ENCODE results near the gene GALNT6. TPM values are rescaled to one million over a fixed set of nuclear protein-coding genes. Genes with fewer than 3 reads are reported as not detected.

The GALNT6 gene
- total and polyA plus RNA-seq, 2 of the 13 experiments (the other 11 are each of a cell fraction or from before 2014, with no cell fraction given), result 1.0 to 1.1 TPM

DNA sequence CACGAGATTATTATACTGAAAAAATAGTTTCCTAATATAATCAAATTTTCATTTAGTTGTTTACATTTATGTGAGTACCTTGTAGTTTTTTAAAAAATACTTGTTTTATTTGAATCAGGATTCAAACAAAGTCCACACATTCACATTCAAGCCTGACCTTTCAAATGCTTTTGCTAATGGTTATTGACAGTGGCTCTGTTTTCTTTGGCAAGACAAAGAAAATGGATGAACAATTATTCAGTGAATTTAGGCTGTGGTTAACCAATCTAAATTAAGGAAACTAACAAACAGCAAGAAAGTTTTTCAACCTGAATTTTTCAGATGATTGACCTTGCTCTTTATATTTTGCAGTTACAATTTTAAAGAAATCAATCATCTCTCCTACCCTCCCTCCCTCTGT, 43.1 kb upstream of the GALNT6 start:
- CTCF ChIA-PET (ENCODE audit: low intra/inter-chr PET ratio, low total read pairs), result no interaction called here
- in situ Hi-C loops (cut with HindIII; ENCODE audit: extremely low pct_ligation_motif_present, low pct_unique_long_range_greater_than_20kb), result no loop called here
- no peak for ATAC-seq
- intact Hi-C loops (cut with micrococcal nuclease; ENCODE audit: unreplicated experiment), result no loop called here
- no peaks in the 10 kb centered on the region for H3K9me3 ChIP-seq (ENCODE audit: low read length)
- BruUV-seq (replicated peaks), result no TSS peak
- DNase-seq (ENCODE audit: low spot score), result no peak
- no peak overlapping the region for H3K9ac ChIP-seq (ENCODE audit: insufficient read depth, low read depth, low read length)
- no peak overlapping the region for H3K27ac ChIP-seq (ENCODE audit: extremely low read length, insufficient read depth, low read length)
- no peak for FAIRE-seq
- 4% methylated on average over 1 of the region's 1 CpG for WGBS (ENCODE audit: low lambda C conversion rate)
- H3K79me2 ChIP-seq (ENCODE audit: insufficient read depth, low read length), result no peaks in the 10 kb centered on the region
- TF ChIP-seq, protein P1, sequence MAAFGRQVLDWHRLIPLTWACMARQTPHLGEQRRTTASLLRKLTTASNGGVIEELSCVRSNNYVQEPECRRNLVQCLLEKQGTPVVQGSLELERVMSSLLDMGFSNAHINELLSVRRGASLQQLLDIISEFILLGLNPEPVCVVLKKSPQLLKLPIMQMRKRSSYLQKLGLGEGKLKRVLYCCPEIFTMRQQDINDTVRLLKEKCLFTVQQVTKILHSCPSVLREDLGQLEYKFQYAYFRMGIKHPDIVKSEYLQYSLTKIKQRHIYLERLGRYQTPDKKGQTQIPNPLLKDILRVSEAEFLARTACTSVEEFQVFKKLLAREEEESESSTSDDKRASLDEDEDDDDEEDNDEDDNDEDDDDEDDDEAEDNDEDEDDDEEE (CRISPR knock-in tag; IDR thresholded peaks at IDR 0.05), result no peak
- TF ChIP-seq ZNF766 (CRISPR knock-in tag; IDR thresholded peaks at IDR 0.05; ENCODE audit: borderline replicate concordance) (no peak), CBX5 (CRISPR knock-in tag; IDR thresholded peaks at IDR 0.05; ENCODE audit: borderline replicate concordance) (no peak), ZNF382 (CRISPR knock-in tag; IDR thresholded peaks at IDR 0.05; ENCODE audit: borderline replicate concordance) (no peak), PHB2 (IDR thresholded peaks at IDR 0.05; ENCODE audit: partially characterized antibody) (no peak)
- TF ChIP-seq, protein P2, sequence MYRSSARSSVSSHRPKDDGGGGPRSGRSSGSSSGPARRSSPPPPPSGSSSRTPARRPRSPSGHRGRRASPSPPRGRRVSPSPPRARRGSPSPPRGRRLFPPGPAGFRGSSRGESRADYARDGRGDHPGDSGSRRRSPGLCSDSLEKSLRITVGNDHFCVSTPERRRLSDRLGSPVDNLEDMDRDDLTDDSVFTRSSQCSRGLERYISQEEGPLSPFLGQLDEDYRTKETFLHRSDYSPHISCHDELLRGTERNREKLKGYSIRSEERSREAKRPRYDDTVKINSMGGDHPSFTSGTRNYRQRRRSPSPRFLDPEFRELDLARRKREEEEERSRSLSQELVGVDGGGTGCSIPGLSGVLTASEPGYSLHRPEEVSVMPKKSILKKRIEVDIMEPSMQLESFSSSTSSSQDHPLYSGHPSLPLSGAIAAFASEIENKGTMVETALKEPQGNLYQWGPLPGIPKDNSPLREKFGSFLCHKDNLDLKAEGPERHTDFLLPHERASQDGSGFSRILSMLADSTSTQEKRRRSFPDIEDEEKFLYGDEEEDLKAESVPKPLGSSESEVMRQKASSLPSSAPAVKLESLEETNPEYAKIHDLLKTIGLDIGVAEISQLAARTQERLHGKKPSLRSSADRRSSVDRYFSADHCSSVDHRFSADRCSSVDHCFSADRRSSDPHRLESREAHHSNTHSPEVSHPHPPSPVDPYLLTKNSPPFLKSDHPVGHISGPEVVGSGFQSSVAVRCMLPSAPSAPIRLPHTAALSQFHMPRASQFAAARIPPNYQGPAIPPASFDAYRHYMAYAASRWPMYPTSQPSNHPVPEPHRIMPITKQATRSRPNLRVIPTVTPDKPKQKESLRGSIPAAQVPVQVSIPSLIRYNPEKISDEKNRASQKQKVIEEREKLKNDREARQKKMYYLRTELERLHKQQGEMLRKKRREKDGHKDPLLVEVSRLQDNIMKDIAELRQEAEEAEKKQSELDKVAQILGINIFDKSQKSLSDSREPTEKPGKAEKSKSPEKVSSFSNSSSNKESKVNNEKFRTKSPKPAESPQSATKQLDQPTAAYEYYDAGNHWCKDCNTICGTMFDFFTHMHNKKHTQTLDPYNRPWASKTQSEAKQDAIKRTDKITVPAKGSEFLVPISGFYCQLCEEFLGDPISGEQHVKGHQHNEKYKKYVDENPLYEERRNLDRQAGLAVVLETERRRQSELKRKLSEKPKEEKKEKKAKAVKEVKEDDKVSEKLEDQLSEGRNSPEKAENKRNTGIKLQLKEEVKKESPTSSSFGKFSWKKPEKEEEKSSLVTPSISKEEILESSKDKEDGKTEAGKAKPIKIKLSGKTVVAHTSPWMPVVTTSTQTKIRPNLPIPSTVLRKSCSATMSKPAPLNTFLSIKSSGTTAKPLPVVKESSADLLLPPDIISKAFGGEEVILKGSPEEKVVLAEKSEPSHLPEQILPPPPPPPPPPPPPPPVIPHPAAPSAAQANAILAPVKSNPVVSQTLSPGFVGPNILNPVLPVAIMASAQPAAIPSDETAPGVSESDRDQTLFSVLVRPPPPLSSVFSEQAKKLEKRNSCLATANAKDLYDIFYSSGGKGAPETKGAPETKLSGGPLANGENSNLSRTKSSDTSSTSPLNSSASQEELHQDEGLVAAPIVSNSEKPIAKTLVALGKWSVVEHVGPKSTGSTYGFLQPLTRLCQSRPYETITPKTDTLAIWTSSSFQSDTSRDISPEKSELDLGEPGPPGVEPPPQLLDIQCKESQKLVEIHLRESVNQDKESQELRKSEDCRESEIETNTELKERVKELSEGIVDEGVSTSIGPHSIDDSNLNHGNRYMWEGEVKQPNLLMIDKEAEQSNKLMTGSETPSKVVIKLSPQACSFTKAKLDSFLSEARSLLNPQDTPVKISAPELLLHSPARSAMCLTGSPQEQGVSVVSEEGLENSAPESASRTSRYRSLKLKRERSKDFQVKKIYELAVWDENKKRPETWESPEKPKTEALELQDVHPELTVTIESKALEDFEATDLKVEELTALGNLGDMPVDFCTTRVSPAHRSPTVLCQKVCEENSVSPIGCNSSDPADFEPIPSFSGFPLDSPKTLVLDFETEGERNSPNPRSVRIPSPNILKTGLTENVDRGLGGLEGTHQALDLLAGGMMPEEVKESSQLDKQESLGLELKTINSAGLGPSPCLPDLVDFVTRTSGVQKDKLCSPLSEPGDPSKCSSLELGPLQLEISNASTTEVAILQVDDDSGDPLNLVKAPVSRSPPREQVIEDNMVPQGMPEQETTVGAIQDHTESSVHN (CRISPR knock-in tag; IDR thresholded peaks at IDR 0.05), result no peak
- H3K4me3 ChIP-seq (replicated peaks in 1 of 3; ENCODE audit: insufficient read depth in 1 of 3, low read depth in 2 of 3, low read length in 3 of 3), result no peak overlapping the region
- H3K27me3 ChIP-seq (ENCODE audit: control insufficient read depth in 1 of 2, insufficient read depth in 2 of 2, low read length in 2 of 2), result no peaks in the 10 kb centered on the region; a peak in 2 of 5 replicates
- POLR2A ChIA-PET, result no interaction called here
- H2AFZ ChIP-seq (ENCODE audit: low read length), result no peak overlapping the region
- H3K4me2 ChIP-seq (ENCODE audit: low read depth, low read length), result no peak overlapping the region
- peaks cover 9% of the 10 kb centered on the region; the same call in 1 of the 2 replicates for H3K4me1 ChIP-seq (ENCODE audit: insufficient read depth, low read length)
- no peaks in the 10 kb centered on the region for H4K20me1 ChIP-seq (ENCODE audit: insufficient read depth, low read length)
- H3K36me3 ChIP-seq (replicated peaks in 1 of 2; ENCODE audit: control insufficient read depth in 1 of 2, insufficient read depth in 2 of 2, low read length in 2 of 2), result no peaks in the 10 kb centered on the region

Measured in HepG2 (cell line).